GM10266 (cell line): ENCODE data around the gene GH1.
"Not testable (repeated sequence)": the region's sequence is repeated elsewhere in the genome, so short reads cannot be mapped to it uniquely, and the experiment has no call there.

Source experiments
- DNase-seq: peaks from one replicate; pipeline ENCODE4 v3.0.0; 2012; ENCODE audit errors: extremely low spot score
- TF ChIP-seq, protein P1 (sequence below): IDR thresholded peaks from 2 replicates; pipeline ENCODE4 v1.5.1; 2012; ENCODE audit warnings: mild to moderate bottlenecking, low read depth; ENCODE audit not compliant: control insufficient read depth, insufficient read depth; ENCODE audit errors: missing control alignments

The GH1 gene

DNA sequence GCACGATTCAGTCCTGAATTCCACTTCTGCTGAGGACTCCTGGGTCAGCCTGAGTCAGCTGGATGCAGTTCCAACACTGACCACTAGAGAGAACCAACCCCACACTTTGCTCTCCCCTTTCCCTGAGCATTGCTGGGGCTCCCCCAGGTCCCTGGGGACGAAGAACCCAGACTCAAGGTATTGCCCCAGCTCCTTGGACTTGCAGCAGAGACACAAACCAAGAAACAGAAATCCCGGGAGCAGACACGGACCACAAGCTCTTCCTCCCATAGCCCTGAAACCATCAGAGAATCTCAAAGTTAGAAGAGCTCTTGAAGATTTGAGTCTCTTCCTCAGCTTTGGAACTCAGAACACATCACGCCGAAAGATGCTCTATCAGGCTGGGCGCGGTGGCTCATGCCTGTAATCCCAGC is 678 bp upstream of the GH1 start:
- peak; percentile 79 for DNase-seq
- TF ChIP-seq, protein P1, sequence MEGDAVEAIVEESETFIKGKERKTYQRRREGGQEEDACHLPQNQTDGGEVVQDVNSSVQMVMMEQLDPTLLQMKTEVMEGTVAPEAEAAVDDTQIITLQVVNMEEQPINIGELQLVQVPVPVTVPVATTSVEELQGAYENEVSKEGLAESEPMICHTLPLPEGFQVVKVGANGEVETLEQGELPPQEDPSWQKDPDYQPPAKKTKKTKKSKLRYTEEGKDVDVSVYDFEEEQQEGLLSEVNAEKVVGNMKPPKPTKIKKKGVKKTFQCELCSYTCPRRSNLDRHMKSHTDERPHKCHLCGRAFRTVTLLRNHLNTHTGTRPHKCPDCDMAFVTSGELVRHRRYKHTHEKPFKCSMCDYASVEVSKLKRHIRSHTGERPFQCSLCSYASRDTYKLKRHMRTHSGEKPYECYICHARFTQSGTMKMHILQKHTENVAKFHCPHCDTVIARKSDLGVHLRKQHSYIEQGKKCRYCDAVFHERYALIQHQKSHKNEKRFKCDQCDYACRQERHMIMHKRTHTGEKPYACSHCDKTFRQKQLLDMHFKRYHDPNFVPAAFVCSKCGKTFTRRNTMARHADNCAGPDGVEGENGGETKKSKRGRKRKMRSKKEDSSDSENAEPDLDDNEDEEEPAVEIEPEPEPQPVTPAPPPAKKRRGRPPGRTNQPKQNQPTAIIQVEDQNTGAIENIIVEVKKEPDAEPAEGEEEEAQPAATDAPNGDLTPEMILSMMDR = peak; percentile 94

DNA sequence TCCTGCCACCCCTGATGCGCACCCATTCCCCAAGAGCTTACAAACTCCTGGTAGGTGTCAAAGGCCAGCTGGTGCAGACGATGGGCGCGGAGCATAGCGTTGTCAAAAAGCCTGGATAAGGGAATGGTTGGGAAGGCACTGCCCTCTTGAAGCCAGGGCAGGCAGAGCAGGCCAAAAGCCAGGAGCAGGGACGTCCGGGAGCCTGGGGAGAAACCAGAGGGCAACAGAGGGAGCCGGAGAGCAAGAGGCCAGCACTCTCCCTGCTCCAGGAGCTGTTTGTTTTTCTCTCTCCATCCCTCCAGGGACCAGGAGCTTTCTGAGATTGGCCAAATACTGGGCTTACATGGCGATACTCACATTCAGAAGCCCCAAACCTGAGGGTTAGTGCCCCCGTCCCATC is 334 bp downstream of the GH1 start:
- TF ChIP-seq, protein P1 = no peak
- no peak for DNase-seq

DNA sequence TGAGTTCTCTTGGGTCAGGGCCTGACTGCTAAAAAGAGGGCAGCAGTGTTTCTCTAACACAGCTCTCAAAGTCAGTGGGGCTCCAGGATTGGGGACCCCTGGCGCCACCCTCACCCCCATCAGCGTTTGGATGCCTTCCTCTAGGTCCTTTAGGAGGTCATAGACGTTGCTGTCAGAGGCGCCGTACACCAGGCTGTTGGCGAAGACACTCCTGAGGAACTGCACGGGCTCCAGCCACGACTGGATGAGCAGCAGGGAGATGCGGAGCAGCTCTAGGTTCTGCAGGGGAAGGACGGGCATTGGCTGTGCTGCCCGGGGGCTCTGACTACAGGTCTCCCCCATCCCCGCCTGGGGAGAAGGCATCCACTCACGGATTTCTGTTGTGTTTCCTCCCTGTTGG is 993 bp downstream of the GH1 start:
- TF ChIP-seq, protein P1 = no peak
- DNase-seq = no peak

DNA sequence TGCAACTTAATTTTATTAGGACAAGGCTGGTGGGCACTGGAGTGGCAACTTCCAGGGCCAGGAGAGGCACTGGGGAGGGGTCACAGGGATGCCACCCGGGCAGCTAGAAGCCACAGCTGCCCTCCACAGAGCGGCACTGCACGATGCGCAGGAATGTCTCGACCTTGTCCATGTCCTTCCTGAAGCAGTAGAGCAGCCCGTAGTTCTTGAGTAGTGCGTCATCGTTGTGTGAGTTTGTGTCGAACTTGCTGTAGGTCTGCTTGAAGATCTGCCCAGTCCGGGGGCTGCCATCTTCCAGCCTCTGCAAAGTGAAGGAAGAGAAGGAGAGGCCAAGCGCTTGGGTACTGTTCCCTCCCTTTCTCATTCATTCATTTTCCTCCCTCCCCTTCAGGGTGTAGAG is 1.4 kb downstream of the GH1 start:
- not testable (repeated sequence) for DNase-seq

DNA sequence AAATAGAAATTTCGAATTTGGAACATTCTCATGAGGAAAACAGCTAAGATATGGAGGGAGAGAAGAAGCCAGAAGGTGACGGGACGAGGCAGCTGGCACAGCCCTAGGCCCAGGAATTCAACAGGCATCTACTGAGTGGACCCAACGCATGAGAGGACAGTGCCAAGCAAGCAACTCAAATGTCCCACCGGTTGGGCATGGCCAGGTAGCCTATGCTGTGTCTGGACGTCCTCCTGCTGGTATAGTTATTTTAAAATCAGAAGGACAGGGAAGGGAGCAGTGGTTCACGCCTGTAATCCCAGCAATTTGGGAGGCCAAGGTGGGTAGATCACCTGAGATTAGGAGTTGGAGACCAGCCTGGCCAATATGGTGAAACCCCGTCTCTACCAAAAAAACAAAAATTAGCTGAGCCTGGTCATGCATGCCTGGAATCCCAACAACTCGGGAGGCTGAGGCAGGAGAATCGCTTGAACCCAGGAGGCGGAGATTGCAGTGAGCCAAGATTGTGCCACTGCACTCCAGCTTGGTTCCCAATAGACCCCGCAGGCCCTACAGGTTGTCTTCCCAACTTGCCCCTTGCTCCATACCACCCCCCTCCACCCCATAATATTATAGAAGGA is 2.0 kb downstream of the GH1 start:
- no peak for DNase-seq
- TF ChIP-seq, protein P1 = no peak

DNA sequence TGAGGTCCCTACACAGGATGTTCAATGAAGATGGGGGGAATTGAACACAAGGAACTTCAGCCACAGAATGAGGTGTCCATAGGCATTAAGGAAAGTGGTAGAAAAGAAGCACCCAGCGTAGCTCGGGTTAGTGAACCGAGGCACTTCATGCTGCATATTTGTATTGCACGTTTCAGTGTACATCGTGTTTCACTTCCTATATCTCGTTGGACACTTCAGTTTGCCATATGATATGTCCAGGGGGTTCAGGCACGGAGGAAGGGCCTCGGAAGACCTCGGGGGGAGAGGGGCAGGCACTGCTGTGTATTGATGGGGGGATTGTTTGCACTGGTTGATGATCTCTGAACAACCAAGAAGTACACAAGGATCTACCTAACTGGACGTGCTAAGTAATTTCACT is 2.9 kb downstream of the GH1 start:
- not testable (repeated sequence) for DNase-seq

DNA sequence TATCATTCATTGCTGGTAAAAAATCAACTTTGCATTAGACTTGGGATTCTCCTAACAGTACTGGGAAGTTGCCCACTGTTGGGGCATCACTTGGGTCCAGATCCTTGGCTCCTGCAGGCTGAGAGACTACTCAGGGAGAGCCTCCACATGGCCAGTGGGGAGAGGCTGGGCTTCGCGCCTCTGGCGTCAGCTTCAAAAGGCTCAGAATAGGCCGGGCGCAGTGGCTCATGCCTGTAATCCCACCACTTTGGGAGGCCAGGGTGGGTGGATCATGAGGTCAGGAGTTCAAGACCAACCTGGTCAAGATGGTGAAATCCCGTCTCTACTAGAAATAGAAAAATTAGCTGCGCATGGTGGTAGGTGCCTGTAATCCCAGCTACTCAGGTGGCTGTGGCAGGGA is 4.2 kb downstream of the GH1 start:
- no peak for DNase-seq
- TF ChIP-seq, protein P1 = no peak

DNA sequence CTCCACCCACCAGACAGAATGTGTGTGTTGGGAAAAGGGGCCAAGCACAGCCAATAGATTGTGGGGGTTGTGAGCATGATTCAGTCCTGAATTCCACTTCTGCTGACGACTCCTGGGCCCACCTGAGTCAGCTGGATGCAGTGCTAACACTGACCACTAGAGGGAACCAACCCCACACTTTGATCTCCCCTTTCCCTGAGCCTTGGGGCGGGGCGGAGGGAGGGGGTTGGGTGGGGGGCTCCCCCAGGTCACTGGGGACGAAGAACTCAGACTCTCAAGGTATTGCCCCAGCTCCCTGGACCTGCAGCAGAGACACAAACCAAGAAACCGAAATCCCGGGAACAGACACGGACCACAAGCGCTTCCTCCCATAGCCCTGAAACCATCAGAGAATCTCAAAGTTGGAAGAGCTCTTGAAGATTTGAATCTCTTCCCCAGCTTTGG is 7.0 kb downstream of the GH1 start:
- DNase-seq = peak; percentile 53
- TF ChIP-seq, protein P1 = peak; percentile 83
